Activated CD4-positive, alpha-beta T cell treated with anti-CD3 and anti-CD28 coated beads for 36 hours (primary cell): ENCODE measurements around the gene KIF26B. TPM values are rescaled to one million over a fixed set of nuclear protein-coding genes. Genes with fewer than 3 reads are reported as not detected.

ENCODE experiments used
- ATAC-seq: fragments of 200-7000 bp; cut with Tn5 transposase; one replicate; pipeline ENCODE4 v1.10.0; 2021; ENCODE audit warnings: mild to moderate bottlenecking, moderate library complexity
- CTCF ChIA-PET: fragments of 350-600 bp; sonication (Branson Sonifier 250); formaldehyde crosslinking; loops from one replicate; lab custom pipeline; 2021; ENCODE audit warnings: antibody characterized with exemption; lab: Charles Lee
- POLR2A ChIA-PET: fragments of 350-600 bp; sonication (Branson Sonifier 250); formaldehyde crosslinking; loops from one replicate; lab custom pipeline; 2021; ENCODE audit warnings: antibody characterized with exemption, inconsistent platforms; lab: Charles Lee
- DNase-seq: peaks from one replicate; pipeline ENCODE4 v3.0.0-alpha.2; 2020
- H3K27ac Mint-ChIP-seq: one replicate; pipeline ENCODE4 v1.8.0; 2021; ENCODE audit warnings: mixed read lengths
- H3K27me3 Mint-ChIP-seq: one replicate; pipeline ENCODE4 v1.8.0; 2021; ENCODE audit warnings: mixed read lengths
- H3K36me3 Mint-ChIP-seq: one replicate; pipeline ENCODE4 v1.8.0; 2021; ENCODE audit warnings: low read depth, mixed read lengths
- H3K4me1 Mint-ChIP-seq: one replicate; pipeline ENCODE4 v1.8.0; 2021; ENCODE audit warnings: mixed read lengths
- H3K4me3 Mint-ChIP-seq: one replicate; pipeline ENCODE4 v1.8.0; 2021; ENCODE audit warnings: mild to moderate bottlenecking, moderate library complexity, mixed read lengths
- H3K9me3 Mint-ChIP-seq: one replicate; pipeline ENCODE4 v1.8.0; 2021; ENCODE audit warnings: low read depth, mixed read lengths
- intact Hi-C, 2 experiments: fragments of 100-400 bp; cut with DNase I in 1 of 2; cut with micrococcal nuclease in 1 of 2; formaldehyde crosslinking; loops; one replicate each; pipeline versions ENCODE4 v1.14.2 to v1.15.1; 2022 to 2024; cut with DNase I, micrococcal nuclease
- total RNA-seq, 2 experiments: library from RNA; stranded (reverse); gene quantifications; one replicate each; pipeline ENCODE4 v1.2.3, GENCODE V29; 2021

Gene KIF26B
- total RNA-seq, 2 experiments from 2014 or later = 0.16 to 0.23 TPM

GRCh38 chr1:245404952-245405351 is 250.2 kb downstream of the KIF26B start:
- Mint-ChIP-seq H3K4me3 (no peak overlapping the region), H3K4me1 (no peaks in the 10 kb centered on the region), H3K27ac (no peak overlapping the region), H3K36me3 (no peaks in the 10 kb centered on the region), H3K9me3 (no peaks in the 10 kb centered on the region), H3K27me3 (no peaks in the 10 kb centered on the region)
- POLR2A ChIA-PET = no interaction called here
- CTCF ChIA-PET = no interaction called here
- intact Hi-C loops = no loop called here
- no peak for ATAC-seq
- no peak for DNase-seq

- no peak overlapping the region for H3K4me3 Mint-ChIP-seq
- intact Hi-C loops = no loop called here
- H3K36me3 Mint-ChIP-seq = no peaks in the 10 kb centered on the region
- POLR2A ChIA-PET = interaction anchor here (1.0 kb wide), 1 partner anchor 16 kb away, joined by 3 read pairs; no protein-coding TSS in a partner anchor
- ATAC-seq = no peak
- H3K27ac Mint-ChIP-seq = no peak overlapping the region
- H3K4me1 Mint-ChIP-seq = no peaks in the 10 kb centered on the region
- H3K27me3 Mint-ChIP-seq = no peaks in the 10 kb centered on the region
- CTCF ChIA-PET = no interaction called here
- no peak for DNase-seq
- H3K9me3 Mint-ChIP-seq = no peaks in the 10 kb centered on the region
These were observed 251.6 kb downstream of the KIF26B start for GRCh38 chr1:245406426-245406825.

GRCh38 chr1:245407983-245408382 is 253.2 kb downstream of the KIF26B start:
- no peak overlapping the region for H3K4me3 Mint-ChIP-seq
- DNase-seq (no peak), ATAC-seq (no peak)
- no peaks in the 10 kb centered on the region for H3K9me3 Mint-ChIP-seq
- H3K27me3 Mint-ChIP-seq = no peaks in the 10 kb centered on the region
- no peaks in the 10 kb centered on the region for H3K36me3 Mint-ChIP-seq
- no peaks in the 10 kb centered on the region for H3K4me1 Mint-ChIP-seq
- POLR2A ChIA-PET = no interaction called here
- CTCF ChIA-PET = no interaction called here
- intact Hi-C loops = no loop called here
- H3K27ac Mint-ChIP-seq = no peak overlapping the region

- CTCF ChIA-PET = interaction anchor here (0.7 kb wide), 1 partner anchor 264 kb away, joined by 3 read pairs; no protein-coding TSS in a partner anchor
- POLR2A ChIA-PET = no interaction called here
- no peak for DNase-seq
- H3K27me3 Mint-ChIP-seq = no peaks in the 10 kb centered on the region
- no peak for ATAC-seq
- H3K27ac Mint-ChIP-seq = no peak overlapping the region
- H3K4me1 Mint-ChIP-seq = no peaks in the 10 kb centered on the region
- H3K36me3 Mint-ChIP-seq = no peaks in the 10 kb centered on the region
- no peak overlapping the region for H3K4me3 Mint-ChIP-seq
- intact Hi-C loops = no loop called here
- H3K9me3 Mint-ChIP-seq = no peaks in the 10 kb centered on the region
These were observed 254.8 kb downstream of the KIF26B start for GRCh38 chr1:245409341-245410195.

- Mint-ChIP-seq H3K36me3 (no peaks in the 10 kb centered on the region), H3K27me3 (no peaks in the 10 kb centered on the region), H3K9me3 (no peaks in the 10 kb centered on the region), H3K27ac (no peak overlapping the region), H3K4me3 (no peak overlapping the region), H3K4me1 (no peaks in the 10 kb centered on the region)
- ATAC-seq (no peak), DNase-seq (no peak)
- intact Hi-C loops = no loop called here
- ChIA-PET POLR2A (no interaction called here), CTCF (interaction anchor here (0.7 to 0.8 kb wide), 2 partner anchors 9 to 575 kb away, joined by 3 to 4 read pairs; no protein-coding TSS in a partner anchor)
These were observed 256.7 kb downstream of the KIF26B start for GRCh38 chr1:245411245-245412036.

- Mint-ChIP-seq H3K4me3 (no peak overlapping the region), H3K36me3 (no peaks in the 10 kb centered on the region), H3K4me1 (no peaks in the 10 kb centered on the region), H3K9me3 (no peaks in the 10 kb centered on the region), H3K27me3 (no peaks in the 10 kb centered on the region), H3K27ac (no peak overlapping the region)
- ChIA-PET POLR2A (no interaction called here), CTCF (no interaction called here)
- intact Hi-C loops = no loop called here
- DNase-seq (no peak), ATAC-seq (no peak)
These were observed 257.5 kb downstream of the KIF26B start for GRCh38 chr1:245412306-245412705.

GRCh38 chr1:245416781-245417180 is 262.0 kb downstream of the KIF26B start:
- DNase-seq = no peak
- Mint-ChIP-seq H3K4me1 (no peaks in the 10 kb centered on the region), H3K36me3 (no peaks in the 10 kb centered on the region), H3K4me3 (no peak overlapping the region), H3K9me3 (no peaks in the 10 kb centered on the region), H3K27ac (no peak overlapping the region), H3K27me3 (no peaks in the 10 kb centered on the region)
- intact Hi-C loops = no loop called here
- ATAC-seq = no peak
- CTCF ChIA-PET = no interaction called here
- POLR2A ChIA-PET = no interaction called here

- H3K27me3 Mint-ChIP-seq = no peaks in the 10 kb centered on the region
- CTCF ChIA-PET = no interaction called here
- intact Hi-C loops = no loop called here
These were observed 263.3 kb downstream of the KIF26B start for GRCh38 chr1:245418077-245418476.

GRCh38 chr1:245419461-245419978 is 264.7 kb downstream of the KIF26B start:
- POLR2A ChIA-PET = no interaction called here
- H3K4me1 Mint-ChIP-seq = no peaks in the 10 kb centered on the region
- H3K27ac Mint-ChIP-seq = no peak overlapping the region
- H3K36me3 Mint-ChIP-seq = no peaks in the 10 kb centered on the region
- ATAC-seq = no peak
- DNase-seq = no peak
- no peaks in the 10 kb centered on the region for H3K9me3 Mint-ChIP-seq
- intact Hi-C loops = no loop called here
- H3K27me3 Mint-ChIP-seq = no peaks in the 10 kb centered on the region
- CTCF ChIA-PET = interaction anchor here (1.0 kb wide), 1 partner anchor 8 kb away, joined by 4 read pairs; no protein-coding TSS in a partner anchor
- no peak overlapping the region for H3K4me3 Mint-ChIP-seq

More at GRCh38 chr1:245418077-245418476, 263.3 kb downstream of the KIF26B start:
- POLR2A ChIA-PET = no interaction called here
- Mint-ChIP-seq H3K27ac (no peak overlapping the region), H3K9me3 (no peaks in the 10 kb centered on the region), H3K4me3 (no peak overlapping the region), H3K4me1 (no peaks in the 10 kb centered on the region), H3K36me3 (no peaks in the 10 kb centered on the region)
- no peak for ATAC-seq
- no peak for DNase-seq

- ChIA-PET CTCF (interaction anchor here (1.0 kb wide), 1 partner anchor 9 kb away, joined by 4 read pairs; no protein-coding TSS in a partner anchor), POLR2A (no interaction called here)
- H3K9me3 Mint-ChIP-seq = no peaks in the 10 kb centered on the region
- H3K36me3 Mint-ChIP-seq = no peaks in the 10 kb centered on the region
- no peak overlapping the region for H3K4me3 Mint-ChIP-seq
- H3K4me1 Mint-ChIP-seq = no peaks in the 10 kb centered on the region
- no peak overlapping the region for H3K27ac Mint-ChIP-seq
- intact Hi-C loops = no loop called here
- H3K27me3 Mint-ChIP-seq = no peaks in the 10 kb centered on the region
- no peak for DNase-seq
- no peak for ATAC-seq
These were observed 265.2 kb downstream of the KIF26B start for GRCh38 chr1:245419989-245420388.

GRCh38 chr1:245420926-245421325 is 266.1 kb downstream of the KIF26B start:
- intact Hi-C loops = no loop called here
- no peak overlapping the region for H3K27ac Mint-ChIP-seq
- DNase-seq (no peak), ATAC-seq (no peak)
- ChIA-PET POLR2A (no interaction called here), CTCF (no interaction called here)
- no peaks in the 10 kb centered on the region for H3K36me3 Mint-ChIP-seq
- H3K9me3 Mint-ChIP-seq = no peaks in the 10 kb centered on the region
- H3K4me1 Mint-ChIP-seq = no peaks in the 10 kb centered on the region
- no peaks in the 10 kb centered on the region for H3K27me3 Mint-ChIP-seq
- H3K4me3 Mint-ChIP-seq = no peak overlapping the region
